Transverse colon (tissue), 4 donors: ENCODE measurements around the gene NR1H2. TPM values are rescaled to one million over a fixed set of nuclear protein-coding genes. Genes with fewer than 3 reads are reported as not detected.
"Not testable (repeated sequence)": the region's sequence is repeated elsewhere in the genome, so short reads cannot be mapped to it uniquely, and the experiment has no call there.

ENCODE experiments used
- DNase-seq: peaks from one replicate; pipeline ENCODE4 v3.0.0-alpha.2; 2019
- H3K27ac ChIP-seq, 4 donors: fragments of 200-600 bp; sonication (generic); 2 replicates each; pipeline ENCODE4 v1.5.1; 2016 to 2018; ENCODE audit warnings: inconsistent platforms in 4 of 4
- H3K27me3 ChIP-seq: fragments of 200-600 bp; sonication (generic); 2 replicates; pipeline ENCODE4 v1.5.1; 2017; ENCODE audit warnings: inconsistent platforms
- H3K36me3 ChIP-seq, 4 donors: fragments of 200-600 bp; sonication (generic); 2 replicates each; pipeline ENCODE4 v1.5.1; 2017 to 2019; ENCODE audit warnings: inconsistent platforms in 4 of 4
- H3K4me1 ChIP-seq, 4 donors: fragments of 200-600 bp; sonication (generic); 2 replicates each; pipeline ENCODE4 v1.5.1; 2017 to 2020; ENCODE audit warnings: inconsistent platforms in 4 of 4
- H3K4me3 ChIP-seq, 4 donors: fragments of 200-600 bp; sonication (generic); 1 replicate in 1 of 4; 2 replicates in 3 of 4; pipeline versions ENCODE4 v1.5.1 to v1.6.1; 2017 to 2019; ENCODE audit warnings: inconsistent platforms in 4 of 4
- H3K9me3 ChIP-seq, 2 donors: fragments of 200-600 bp; sonication (generic); 2 replicates each; pipeline ENCODE4 v1.5.1; 2017 to 2019; ENCODE audit warnings: inconsistent platforms in 2 of 2
- CTCF ChIP-seq, 5 experiments: fragments of 200-600 bp in 3 of 5; fragments of 450-650 bp in 2 of 5; sonication (generic) in 3 of 5; IDR thresholded peaks; 1 replicate in 2 of 5; 2 replicates in 3 of 5; pipeline ENCODE4 v1.5.1; 2016 to 2017; ENCODE audit warnings: antibody characterized with exemption in 5 of 5, inconsistent platforms in 3 of 5, mild to moderate bottlenecking in 2 of 5, moderate library complexity in 1 of 5
- EP300 ChIP-seq: sonication (generic); formaldehyde crosslinking; IDR thresholded peaks from one replicate; pipeline ENCODE4 v1.6.1; 2017; ENCODE audit warnings: antibody characterized with exemption, low read depth
- POLR2A ChIP-seq: fragments of 450-650 bp; IDR thresholded peaks from one replicate; pipeline ENCODE4 v1.6.1; 2016; ENCODE audit warnings: antibody characterized with exemption, mild to moderate bottlenecking, moderate library complexity
- POLR2AphosphoS5 ChIP-seq, 3 donors: sonication (generic); formaldehyde crosslinking; IDR thresholded peaks; one replicate each; pipeline ENCODE4 v1.6.1; 2016; ENCODE audit warnings: antibody characterized with exemption in 3 of 3
- WGBS, 2 donors: methylation state at CpG; one replicate each; pipeline ENCODE4 v1.1.5; 2018; ENCODE audit warnings: low coverage in 1 of 2; 5-methylcytosine and 5-hydroxymethylcytosine counted together
- in situ Hi-C, 4 donors: fragments of 200-750 bp; cut with MboI; loops; one replicate each; pipeline versions ENCODE4 v1.15.0 to v1.15.1; 2017; ENCODE audit warnings: low sequenced_read_pairs in 3 of 4, low pct_ligation_motif_present in 1 of 4, low pct_unique_long_range_greater_than_20kb in 1 of 4
- intact Hi-C: fragments of 100-400 bp; cut with DNase I; formaldehyde crosslinking; loops from one replicate; pipeline ENCODE4 v1.15.1; 2023; ENCODE audit warnings: low total_unique reads
- total RNA-seq, 4 donors: library from RNA; depleted of rRNA; stranded (reverse); fragments of >200 nt; gene quantifications; one replicate each; pipeline ENCODE4 v1.1.0, GENCODE V29; 2016

Gene NR1H2
- total RNA-seq, 4 donors from 2014 or later, result 80.8 to 192 (median 102) TPM

GRCh38 chr19:50341091-50341564, 35.1 kb upstream of the NR1H2 start:
- H3K36me3 ChIP-seq, result no peaks in the 10 kb centered on the region
- in situ Hi-C loops, result no loop called here
- intact Hi-C loops, result no loop called here
- 75% methylated on average over 3 of the region's 3 CpGs; no CpG with 5 or more reads in 1 of the 2 donors for WGBS, 2 donors
- no peaks in the 10 kb centered on the region for H3K4me1 ChIP-seq
- H3K27me3 ChIP-seq, result no peaks in the 10 kb centered on the region
- H3K27ac ChIP-seq, result no peak overlapping the region
- H3K4me3 ChIP-seq, result no peak overlapping the region
- DNase-seq, result no peak
- no peaks in the 10 kb centered on the region for H3K9me3 ChIP-seq
- TF ChIP-seq CTCF (IDR thresholded peaks at IDR 0.05) (no peak), POLR2AphosphoS5 (IDR thresholded peaks at IDR 0.05) (no peak), POLR2A (no peak), EP300 (no peak)

- Histone ChIP-seq H3K9me3 (no peaks in the 10 kb centered on the region), H3K4me3 (no peak overlapping the region), H3K4me1 (no peaks in the 10 kb centered on the region), H3K27ac (no peak overlapping the region), H3K27me3 (no peaks in the 10 kb centered on the region), H3K36me3 (no peaks in the 10 kb centered on the region)
- in situ Hi-C loops, result no loop called here
- 53 to 90% methylated on average over 4 to 8 of the region's 8 CpGs for WGBS, 2 donors
- intact Hi-C loops, result no loop called here
- no peak for DNase-seq
- TF ChIP-seq POLR2A, result peak; percentile 24
- no peak for TF ChIP-seq POLR2AphosphoS5 (IDR thresholded peaks at IDR 0.05)
Measured at GRCh38 chr19:50344661-50345318, 31.5 kb upstream of the NR1H2 start.

- intact Hi-C loops, H3K27ac ChIP-seq, H3K36me3 ChIP-seq, H3K27me3 ChIP-seq, H3K9me3 ChIP-seq, DNase-seq, in situ Hi-C loops, H3K4me3 ChIP-seq, H3K4me1 ChIP-seq: not testable (repeated sequence)
- WGBS, 2 donors, result 67 to 76% methylated on average over 7 to 8 of the region's 8 CpGs
Measured at GRCh38 chr19:50347089-50347581, 29.1 kb upstream of the NR1H2 start.

GRCh38 chr19:50349277-50350057, 26.8 kb upstream of the NR1H2 start:
- 60 to 64% methylated on average over 3 to 22 of the region's 22 CpGs for WGBS, 2 donors
- TF ChIP-seq CTCF (IDR thresholded peaks at IDR 0.05) (no peak), POLR2AphosphoS5 (IDR thresholded peaks at IDR 0.05) (no peak), POLR2A (no peak), EP300 (no peak)
- no peaks in the 10 kb centered on the region for H3K9me3 ChIP-seq
- no peak overlapping the region for H3K4me3 ChIP-seq
- no peak overlapping the region for H3K27ac ChIP-seq
- no peaks in the 10 kb centered on the region for H3K36me3 ChIP-seq
- in situ Hi-C loops, result loop anchor here (10.0 to 25.0 kb wide), 2 partner anchors 113 to 435 kb away; no protein-coding TSS in a partner anchor
- DNase-seq, result no peak
- no peaks in the 10 kb centered on the region for H3K27me3 ChIP-seq
- no peaks in the 10 kb centered on the region for H3K4me1 ChIP-seq
- intact Hi-C loops, result no loop called here

GRCh38 chr19:50352242-50352641, 24.0 kb upstream of the NR1H2 start:
- DNase-seq, result no peak
- Histone ChIP-seq H3K4me1 (peaks cover 0 to 4% (median under 1%) of the 10 kb centered on the region in 4 donors), H3K36me3 (no peaks in the 10 kb centered on the region), H3K9me3 (no peaks in the 10 kb centered on the region), H3K27me3 (no peaks in the 10 kb centered on the region), H3K27ac (no peak overlapping the region), H3K4me3 (no peak overlapping the region)
- intact Hi-C loops, result no loop called here
- in situ Hi-C loops, result loop anchor here (10.0 to 25.0 kb wide), 2 partner anchors 110 to 433 kb away; no protein-coding TSS in a partner anchor
- TF ChIP-seq POLR2A, result no peak
- TF ChIP-seq CTCF (IDR thresholded peaks at IDR 0.05), result no peak
- TF ChIP-seq POLR2AphosphoS5 (IDR thresholded peaks at IDR 0.05), result no peak
- TF ChIP-seq EP300, result no peak
- WGBS, 2 donors, result 50 to 77% methylated on average over 1 to 4 of the region's 4 CpGs

- DNase-seq, H3K4me3 ChIP-seq, H3K27ac ChIP-seq, H3K36me3 ChIP-seq, H3K9me3 ChIP-seq, H3K27me3 ChIP-seq, intact Hi-C loops: not testable (repeated sequence)
- in situ Hi-C loops, result loop anchor here (10.0 to 25.0 kb wide), 2 partner anchors 109 to 431 kb away; no protein-coding TSS in a partner anchor
- 90 to 98% methylated on average over 2 to 7 of the region's 7 CpGs for WGBS, 2 donors
- peaks cover 0 to 10% (median 8%) of the 10 kb centered on the region in 4 donors for H3K4me1 ChIP-seq
Measured at GRCh38 chr19:50353487-50353880, 22.8 kb upstream of the NR1H2 start.
